ENCODE results near the gene TAL1. TPM values are rescaled to one million over a fixed set of nuclear protein-coding genes. Genes with fewer than 3 reads are reported as not detected.

Gene TAL1
- total and polyA plus RNA-seq, 2 of the 8 experiments (the other 6 are each of a cell fraction or from before 2014, with no cell fraction given) = 0.09 to 0.15 TPM

DNA sequence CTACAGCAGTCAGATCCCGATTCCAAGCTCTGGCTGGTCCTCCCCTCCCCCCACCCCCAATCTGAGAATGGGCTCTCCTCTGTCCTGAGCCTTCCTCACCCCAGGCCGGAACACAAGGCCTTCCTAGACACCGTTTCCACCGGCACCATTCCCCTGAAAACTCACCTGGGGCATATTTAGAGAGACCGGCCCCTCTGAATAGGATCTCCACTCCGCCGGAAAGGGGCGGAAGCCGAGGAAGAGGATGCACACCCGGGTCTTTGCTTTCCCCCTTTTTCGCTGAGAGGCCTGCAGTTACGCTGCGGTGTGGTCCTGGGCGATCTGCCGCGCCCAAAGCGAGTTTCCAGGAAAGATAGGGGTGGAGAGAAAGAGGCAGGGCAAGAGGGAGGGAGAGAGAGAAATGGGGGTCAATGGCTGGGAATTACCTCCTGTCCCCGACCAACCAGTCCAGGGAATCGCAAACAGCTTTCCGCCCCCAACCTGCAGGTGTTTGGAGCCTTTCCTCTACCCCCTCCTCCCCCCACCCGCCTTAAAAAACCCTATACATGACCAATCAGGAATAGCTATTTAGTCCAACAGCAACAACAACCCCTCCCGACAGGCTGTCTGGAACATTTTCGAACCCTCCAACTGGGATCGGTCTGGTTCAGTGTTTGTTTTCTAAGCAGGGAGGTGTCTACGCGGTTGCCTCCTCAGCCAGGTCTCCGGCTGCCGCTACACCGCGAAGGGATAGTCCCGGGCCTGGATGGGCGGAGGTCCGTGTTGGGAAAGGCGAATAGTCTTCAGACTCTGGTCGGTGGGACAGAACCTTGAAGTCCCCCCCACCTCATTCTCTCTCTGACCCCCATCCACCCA is 2.8 kb downstream of the TAL1 start:
- Histone ChIP-seq H3K4me2 (ENCODE audit: insufficient read depth in 1 of 2, low read depth in 2 of 2, low read length in 2 of 2) (peak overlapping the region; percentile 71 to 97), H3K27me3 (replicated peaks in 1 of 4; ENCODE audit: control insufficient read depth in 3 of 4, extremely low read depth in 1 of 4, insufficient read depth in 3 of 4, low read length in 3 of 4) (peaks cover 90 to 100% (median 100%) of the 10 kb centered on the region in 4 experiments), H3K27ac (ENCODE audit: low read depth, low read length) (no peak overlapping the region), H3K14ac (ENCODE audit: insufficient read length) (no peak overlapping the region), H3K23me2 (ENCODE audit: low read depth, low read length) (peaks cover 9% of the 10 kb centered on the region), H3K23ac (ENCODE audit: insufficient read length) (no peak overlapping the region), H4K91ac (replicated peaks; ENCODE audit: insufficient read length, low read length) (no peak overlapping the region), H3K36me3 (ENCODE audit: control insufficient read depth in 2 of 4, insufficient read depth in 4 of 4, low read length in 3 of 4) (no peaks in the 10 kb centered on the region; a peak in 1 of 8 replicates), H3K18ac (ENCODE audit: extremely low read depth, low read length) (peak overlapping the region; percentile 51), H3K9me3 (ENCODE audit: insufficient read depth in 2 of 2, low read depth in 1 of 2, low read length in 1 of 2) (no peaks in the 10 kb centered on the region), H4K20me1 (replicated peaks in 1 of 2; ENCODE audit: control insufficient read depth in 1 of 2, insufficient read depth in 2 of 2, low read length in 2 of 2) (peaks cover 5 to 14% of the 10 kb centered on the region in 2 experiments), H2AK5ac (ENCODE audit: low read depth, low read length) (no peak overlapping the region), H3K9ac (replicated peaks in 1 of 4; ENCODE audit: extremely low read depth in 1 of 4, low read depth in 3 of 4, low read length in 3 of 4) (no peak overlapping the region), H2AFZ (ENCODE audit: low read length) (no peak overlapping the region), H4K5ac (ENCODE audit: insufficient read length, low read depth, low read length) (no peak overlapping the region), H3K79me1 (ENCODE audit: low read depth, low read length) (no peaks in the 10 kb centered on the region), H2BK15ac (ENCODE audit: low read length) (no peak overlapping the region), H3K56ac (replicated peaks; ENCODE audit: insufficient read length, low read depth, low read length) (no peak overlapping the region), H3K4me1 (replicated peaks in 1 of 4; ENCODE audit: control insufficient read depth in 3 of 4, insufficient read depth in 4 of 4, low read length in 3 of 4) (peaks cover 11 to 48% (median 35%) of the 10 kb centered on the region in 4 experiments), H2BK120ac (replicated peaks; ENCODE audit: low read depth, low read length) (no peak overlapping the region), H2BK20ac (ENCODE audit: low read length) (no peak overlapping the region), H2BK12ac (ENCODE audit: low read depth, low read length) (peak overlapping the region; percentile 88), H4K8ac (ENCODE audit: extremely low read depth, insufficient read depth, low read length) (no peak overlapping the region), H3K4ac (replicated peaks; ENCODE audit: insufficient read length, low read depth, low read length) (no peak overlapping the region), H3K79me2 (ENCODE audit: control insufficient read depth in 1 of 2, insufficient read depth in 2 of 2, low read length in 2 of 2) (no peaks in the 10 kb centered on the region), H2BK5ac (ENCODE audit: low read depth, low read length) (no peak overlapping the region), H3K4me3 (ENCODE audit: extremely low read depth in 1 of 4, insufficient read depth in 2 of 4, low read depth in 3 of 4, low read length in 4 of 4) (peak overlapping the region; percentile 4 to 59 (median 24); a peak in 7 of 8 replicates)
- FAIRE-seq (no peak), DNase-seq (ENCODE audit: low read depth in 1 of 2, low spot score in 2 of 2) (peak in 1 of 2 experiments; percentile 68)
- CTCF ChIA-PET (ENCODE audit: partially characterized antibody) = interaction anchor here (0.9 to 5.9 kb wide), 12 partner anchors 9 to 751 kb away, joined by 3 to 30 read pairs (median 4); partner anchors contain the start of gene PDZK1IP1
- POLR2A ChIA-PET (ENCODE audit: partially characterized antibody) = interaction anchor here (0.5 to 0.6 kb wide), 2 partner anchors 33 to 219 kb away, joined by 3 to 4 read pairs; no protein-coding TSS in a partner anchor
- WGBS, 2 experiments (ENCODE audit: extremely low coverage in 1 of 2, insufficient coverage in 1 of 2, insufficient read length in 1 of 2, insufficient replicate concordance in 2 of 2, low coverage in 1 of 2, low lambda C conversion rate in 2 of 2, missing lambda C conversion rate in 1 of 2) = 3% methylated on average over 34 of the region's 35 CpGs; no CpG with 5 or more reads in 1 of the 2 experiments
- peak; percentile 32 for TF ChIP-seq KDM4A (IDR thresholded peaks at IDR 0.05; ENCODE audit: low read depth, low read length, severe bottlenecking)
- TF ChIP-seq, protein P1, sequence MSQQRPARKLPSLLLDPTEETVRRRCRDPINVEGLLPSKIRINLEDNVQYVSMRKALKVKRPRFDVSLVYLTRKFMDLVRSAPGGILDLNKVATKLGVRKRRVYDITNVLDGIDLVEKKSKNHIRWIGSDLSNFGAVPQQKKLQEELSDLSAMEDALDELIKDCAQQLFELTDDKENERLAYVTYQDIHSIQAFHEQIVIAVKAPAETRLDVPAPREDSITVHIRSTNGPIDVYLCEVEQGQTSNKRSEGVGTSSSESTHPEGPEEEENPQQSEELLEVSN (IDR thresholded peaks at IDR 0.05) = 0 out of 2 replicates have a peak, but pooled peaks have one; percentile 13
- no peak for TF ChIP-seq TAF7 (optimal IDR thresholded peaks at IDR 0.05; ENCODE audit: borderline replicate concordance, low read depth, low read length)
- TF ChIP-seq CHD2 (IDR thresholded peaks at IDR 0.05; ENCODE audit: low read length) = no peak
- TF ChIP-seq EZH2 (IDR thresholded peaks at IDR 0.05; ENCODE audit: low read depth, low read length, severe bottlenecking) = peak; percentile 73
- TF ChIP-seq RNF2 (IDR thresholded peaks at IDR 0.05; ENCODE audit: borderline replicate concordance, low read depth, low read length, missing control alignments, poor library complexity, severe bottlenecking) = peak; percentile 83
- TF ChIP-seq SIN3A (conservative IDR thresholded peaks at IDR 0.05 in 1 of 2, IDR thresholded peaks at IDR 0.05 in 1 of 2; ENCODE audit: low read depth in 1 of 2, low read length in 2 of 2) = no peak
- no peak for TF ChIP-seq TAF1 (IDR thresholded peaks at IDR 0.05; ENCODE audit: low read depth, low read length)
- no peak for TF ChIP-seq NRF1 (IDR thresholded peaks at IDR 0.05; ENCODE audit: low read depth, low read length)

Measured in H1 (cell line).